Breast epithelium (tissue), 3 donors: ENCODE results near the gene PDGFD.

Experiments used
- POLR2A ChIP-seq: fragments of 450-650 bp; IDR thresholded peaks from one replicate; pipeline ENCODE4 v1.6.1; 2016; ENCODE audit warnings: antibody characterized with exemption, mild to moderate bottlenecking, moderate library complexity
- POLR2AphosphoS5 ChIP-seq, 3 donors: sonication (generic); formaldehyde crosslinking; IDR thresholded peaks; one replicate each; pipeline ENCODE4 v1.6.1; 2017; ENCODE audit warnings: antibody characterized with exemption in 3 of 3
- TF ChIP-seq, protein P1 (sequence below), 3 donors: fragments of 450-650 bp; IDR thresholded peaks; one replicate each; pipeline ENCODE4 v1.5.1; 2016 to 2017; ENCODE audit warnings: antibody characterized with exemption in 3 of 3, mild to moderate bottlenecking in 3 of 3, moderate library complexity in 3 of 3

DNA sequence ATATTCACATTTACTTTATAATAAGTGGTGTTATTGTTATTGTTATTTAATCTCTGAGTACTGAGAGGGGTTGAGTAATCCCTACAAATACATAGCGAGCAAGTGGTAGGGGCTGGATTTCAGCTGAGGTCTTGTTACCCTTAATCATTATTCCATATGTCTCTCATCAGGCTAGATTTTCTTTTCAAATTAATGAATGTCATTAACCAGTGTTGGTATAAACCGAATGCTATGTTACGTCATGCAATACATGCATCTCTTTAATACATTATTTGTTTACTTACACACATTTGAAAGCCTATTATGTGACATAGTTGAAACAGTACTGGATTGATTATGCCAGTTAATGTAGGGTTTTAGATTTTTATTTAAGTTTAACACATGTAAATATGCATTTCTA is 18.9 kb downstream of the PDGFD start:
- TF ChIP-seq, protein P1, sequence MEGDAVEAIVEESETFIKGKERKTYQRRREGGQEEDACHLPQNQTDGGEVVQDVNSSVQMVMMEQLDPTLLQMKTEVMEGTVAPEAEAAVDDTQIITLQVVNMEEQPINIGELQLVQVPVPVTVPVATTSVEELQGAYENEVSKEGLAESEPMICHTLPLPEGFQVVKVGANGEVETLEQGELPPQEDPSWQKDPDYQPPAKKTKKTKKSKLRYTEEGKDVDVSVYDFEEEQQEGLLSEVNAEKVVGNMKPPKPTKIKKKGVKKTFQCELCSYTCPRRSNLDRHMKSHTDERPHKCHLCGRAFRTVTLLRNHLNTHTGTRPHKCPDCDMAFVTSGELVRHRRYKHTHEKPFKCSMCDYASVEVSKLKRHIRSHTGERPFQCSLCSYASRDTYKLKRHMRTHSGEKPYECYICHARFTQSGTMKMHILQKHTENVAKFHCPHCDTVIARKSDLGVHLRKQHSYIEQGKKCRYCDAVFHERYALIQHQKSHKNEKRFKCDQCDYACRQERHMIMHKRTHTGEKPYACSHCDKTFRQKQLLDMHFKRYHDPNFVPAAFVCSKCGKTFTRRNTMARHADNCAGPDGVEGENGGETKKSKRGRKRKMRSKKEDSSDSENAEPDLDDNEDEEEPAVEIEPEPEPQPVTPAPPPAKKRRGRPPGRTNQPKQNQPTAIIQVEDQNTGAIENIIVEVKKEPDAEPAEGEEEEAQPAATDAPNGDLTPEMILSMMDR (IDR thresholded peaks at IDR 0.05) = no peak
- no peak for TF ChIP-seq POLR2AphosphoS5 (IDR thresholded peaks at IDR 0.05)
- no peak for TF ChIP-seq POLR2A
